A549 (cell line): Measurements from ENCODE around the gene CARD19.

Experiments
- CTCF ChIP-seq: fragments of >200 bp; sonication (Bioruptor Twin); formaldehyde crosslinking; IDR thresholded peaks from 3 replicates; pipeline ENCODE4 v1.5.1; 2016
- EP300 ChIP-seq, 2 experiments: fragments of >200 bp; sonication (Bioruptor Twin); formaldehyde crosslinking; IDR thresholded peaks; 2 replicates in 1 of 2; 3 replicates in 1 of 2; pipeline ENCODE4 v1.6.1; 2016 to 2017
- KDM1A ChIP-seq: fragments of 200-600 bp; sonication (generic); IDR thresholded peaks from 2 replicates; pipeline ENCODE4 v1.6.1; 2016; ENCODE audit warnings: low read depth, mild to moderate bottlenecking
- NPAS2 ChIP-seq: fragments of 250-450 bp; sonication (Bioruptor Pico); IDR thresholded peaks from 2 replicates; pipeline ENCODE4 v1.8.0; 2022; ENCODE audit warnings: mild to moderate bottlenecking, moderate library complexity, borderline replicate concordance
- NR3C1 ChIP-seq: fragments of >200 bp; sonication (Bioruptor Twin); formaldehyde crosslinking; IDR thresholded peaks from 3 replicates; pipeline ENCODE4 v1.6.1; 2017
- POLR2A ChIP-seq: IDR thresholded peaks from 2 replicates; pipeline ENCODE4 v1.6.1; 2012; ENCODE audit warnings: mild to moderate bottlenecking, low read length
- SMC3 ChIP-seq: fragments of >200 bp; sonication (Bioruptor Twin); formaldehyde crosslinking; IDR thresholded peaks from 3 replicates; pipeline ENCODE4 v1.6.1; 2018; ENCODE audit warnings: inconsistent platforms
- TF ChIP-seq, protein P1 (sequence below): fragments of 250-450 bp; sonication (Bioruptor Pico); IDR thresholded peaks from 2 replicates; pipeline ENCODE4 v1.5.0; 2020; ENCODE audit warnings: low read depth, mild to moderate bottlenecking, moderate library complexity

- TF ChIP-seq CTCF: no peak
- TF ChIP-seq POLR2A: peak; percentile 60
- TF ChIP-seq NPAS2: no peak
- no peak for TF ChIP-seq SMC3
- no peak for TF ChIP-seq KDM1A
- TF ChIP-seq NR3C1: no peak
- no peak for TF ChIP-seq EP300 (IDR thresholded peaks at IDR 0.05)
- TF ChIP-seq, protein P1, sequence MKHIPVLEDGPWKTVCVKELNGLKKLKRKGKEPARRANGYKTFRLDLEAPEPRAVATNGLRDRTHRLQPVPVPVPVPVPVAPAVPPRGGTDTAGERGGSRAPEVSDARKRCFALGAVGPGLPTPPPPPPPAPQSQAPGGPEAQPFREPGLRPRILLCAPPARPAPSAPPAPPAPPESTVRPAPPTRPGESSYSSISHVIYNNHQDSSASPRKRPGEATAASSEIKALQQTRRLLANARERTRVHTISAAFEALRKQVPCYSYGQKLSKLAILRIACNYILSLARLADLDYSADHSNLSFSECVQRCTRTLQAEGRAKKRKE (CRISPR knock-in tag): no peak
Observed at GRCh38 chr9:93096131-93096802, at the start of gene CARD19.
